SIG-M5 treated with dmso at 0.1 percent for 504 hours (cell line): ENCODE measurements around the gene C19orf33.
A peak's percentile ranks its signal among the peaks of the same experiment; 100 is the strongest.
"Not testable (repeated sequence)": the region's sequence is repeated elsewhere in the genome, so short reads cannot be mapped to it uniquely, and the experiment has no call there.

ENCODE experiments used
- DNase-seq: peaks from one replicate; lab custom pipeline; 2025; ENCODE audit not compliant: unreplicated experiment; lab: John Stamatoyannopoulos, UW

Gene C19orf33

DNA sequence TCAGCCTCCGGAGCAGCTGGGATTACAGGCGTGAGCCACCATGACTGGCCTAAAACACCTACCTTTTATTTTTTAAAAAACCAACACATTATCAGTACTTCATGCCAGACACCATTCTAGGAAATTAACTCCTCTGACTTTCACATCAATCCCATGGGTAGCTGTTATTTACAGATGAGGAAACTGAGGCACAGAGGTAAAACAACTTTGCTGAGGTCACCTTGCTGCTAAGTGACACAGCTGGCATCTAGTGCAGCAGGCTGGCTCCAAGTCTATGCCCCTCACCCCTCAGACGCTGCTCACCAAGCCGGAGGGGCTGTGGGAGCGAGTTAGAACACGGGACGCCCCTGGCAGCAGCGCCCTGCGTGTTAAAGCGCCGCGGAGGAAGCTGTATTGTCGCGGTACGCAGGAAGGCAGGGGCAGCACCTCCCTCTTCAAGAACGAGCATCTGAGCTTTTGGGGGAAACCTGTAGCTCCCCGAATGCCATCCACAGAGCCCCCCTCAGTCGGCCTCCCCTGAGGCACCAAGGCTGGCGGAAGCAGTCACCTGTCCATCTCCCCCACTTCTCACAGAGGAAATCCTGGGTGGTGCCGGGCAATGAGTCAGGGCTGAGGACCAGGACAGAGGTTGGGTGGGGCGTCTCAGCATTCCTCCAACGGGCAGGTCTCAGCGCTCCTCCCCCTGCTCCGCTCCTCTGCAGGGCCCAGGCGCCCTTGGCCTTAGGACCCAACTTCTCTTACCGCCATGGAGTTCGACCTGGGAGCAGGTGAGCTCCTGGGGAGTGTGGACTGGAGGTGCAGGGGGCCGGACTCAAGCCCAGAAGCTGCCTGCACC is at the start of gene C19orf33:
Gene C19orf33, plus strand, starts transcription at position 735 of the 835 bp plus-strand sequence. Its CDS starts 11 bp downstream, at position 746.
- peak; percentile 42 for DNase-seq

DNA sequence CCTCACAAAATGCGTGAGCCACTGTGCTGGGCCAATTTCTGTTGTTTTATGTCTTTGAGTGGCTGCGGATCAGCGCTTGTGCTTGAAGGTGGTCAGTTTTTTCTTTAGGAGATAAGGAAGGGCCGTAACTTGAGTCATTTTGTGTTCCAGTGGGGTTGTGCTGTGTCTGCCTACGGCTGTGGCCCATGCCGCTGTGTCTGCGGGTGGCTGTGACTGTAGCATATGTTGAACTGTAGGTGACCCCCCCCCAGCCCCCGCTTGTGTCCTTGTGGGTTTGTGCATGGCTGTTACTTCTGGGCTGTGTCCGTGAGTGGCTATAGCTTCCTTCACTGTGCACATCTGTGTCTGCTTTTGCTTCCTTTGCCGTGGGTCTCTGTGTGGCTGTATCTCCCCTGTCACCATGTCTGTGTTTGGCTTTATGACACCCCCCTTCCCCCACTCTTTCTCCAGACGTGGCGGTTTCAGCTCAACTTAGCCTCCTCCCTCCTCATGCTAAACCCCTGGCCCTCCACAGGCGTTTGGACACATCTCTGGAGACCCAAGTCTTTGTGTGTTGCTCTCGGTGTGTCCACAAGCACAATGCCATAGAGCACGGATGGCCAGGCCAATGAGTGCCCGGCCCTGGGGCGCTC is 48.6 kb upstream of the C19orf33 start:
- no peak for DNase-seq

DNA sequence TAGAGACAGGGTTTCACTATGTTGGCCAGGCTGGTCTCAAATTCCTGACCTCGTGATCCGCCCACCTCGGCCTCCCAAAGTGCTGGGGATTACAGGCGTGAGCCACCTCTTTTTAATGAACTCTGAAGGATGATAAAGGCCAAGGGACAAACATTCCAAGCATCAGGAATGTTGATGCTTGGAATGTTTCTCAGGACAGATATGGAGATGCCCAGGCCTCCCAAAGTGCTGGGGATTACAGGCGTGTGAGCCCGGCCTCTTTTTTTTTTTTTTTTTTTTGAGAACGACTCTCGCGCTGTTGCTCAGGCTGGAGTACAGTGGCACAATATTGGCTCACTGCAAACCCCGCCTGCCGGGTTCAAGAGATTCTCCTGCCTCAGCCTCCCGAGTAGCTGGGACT is 42.1 kb upstream of the C19orf33 start:
- DNase-seq, result not testable (repeated sequence)

DNA sequence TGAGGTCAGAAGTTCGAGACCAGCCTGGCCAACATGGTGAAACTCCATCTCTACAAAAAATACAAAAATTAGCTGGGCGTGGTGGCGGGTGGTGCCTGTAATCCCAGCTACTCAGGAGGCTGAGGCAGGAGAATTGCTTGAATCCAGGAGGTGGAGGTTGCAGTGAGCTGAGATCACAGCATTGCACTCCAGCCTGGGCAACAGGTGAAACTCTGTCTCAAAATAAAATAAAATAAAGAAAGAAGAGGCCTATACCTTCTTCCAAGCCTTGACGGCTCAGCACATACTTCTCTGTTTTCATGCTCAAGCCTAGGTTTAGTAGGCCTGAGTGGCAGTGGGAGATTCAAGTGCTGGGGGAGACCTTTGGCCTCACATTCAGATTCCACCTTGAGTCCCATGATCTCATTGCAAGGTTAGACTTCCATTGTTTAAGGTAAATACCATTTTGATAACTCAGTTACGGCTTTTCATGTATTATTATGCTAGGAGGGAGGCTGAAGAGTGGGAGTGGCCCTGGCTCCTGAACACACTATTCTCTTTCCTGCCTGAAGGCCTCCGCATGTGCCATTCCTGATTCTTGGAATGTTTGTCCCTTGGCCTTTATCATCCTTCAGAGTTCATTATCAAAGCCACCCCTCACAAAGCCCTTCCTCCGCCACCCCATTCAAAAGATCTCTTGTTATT is 41.3 kb upstream of the C19orf33 start:
- no peak for DNase-seq

DNA sequence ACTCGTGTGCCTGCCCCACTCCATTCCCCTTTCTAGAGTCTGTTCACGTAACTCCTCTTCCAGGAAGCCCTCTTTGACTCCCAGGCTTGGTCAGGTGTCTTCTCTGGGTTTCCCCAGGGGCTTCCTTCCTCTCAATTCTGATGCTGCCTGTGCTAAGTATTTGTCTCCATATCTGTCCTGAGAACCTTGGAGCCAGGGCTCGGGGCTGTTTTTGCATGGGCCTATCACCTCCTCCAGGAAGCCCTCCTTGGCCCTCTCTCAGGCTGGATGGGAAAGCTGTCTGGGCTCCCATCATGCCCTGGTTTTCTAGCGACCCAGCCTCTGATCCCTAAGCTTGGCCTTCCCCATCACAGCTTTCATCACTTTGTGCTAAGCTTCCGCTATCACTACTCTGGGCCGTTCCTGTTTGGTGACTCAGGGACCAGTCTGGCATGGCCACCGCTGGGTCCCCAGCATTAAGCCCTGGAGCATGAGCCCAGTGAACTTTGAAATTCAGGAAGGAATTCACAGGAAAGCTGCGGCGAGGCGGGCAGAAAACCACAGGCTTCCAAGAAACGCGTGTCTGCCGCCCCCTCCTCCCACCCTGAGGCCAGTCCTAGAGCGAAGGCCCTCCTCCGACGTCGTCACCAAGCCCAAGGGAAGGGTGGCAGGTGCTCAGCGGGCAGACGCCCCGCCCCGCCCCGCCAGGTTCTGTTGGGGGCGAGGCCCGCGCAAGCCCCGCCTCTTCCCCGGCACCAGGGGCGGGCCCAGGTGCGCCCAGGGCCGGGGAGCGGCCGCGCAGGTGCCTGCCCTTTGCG is 40.2 kb upstream of the C19orf33 start:
- peak; percentile 54 for DNase-seq

DNA sequence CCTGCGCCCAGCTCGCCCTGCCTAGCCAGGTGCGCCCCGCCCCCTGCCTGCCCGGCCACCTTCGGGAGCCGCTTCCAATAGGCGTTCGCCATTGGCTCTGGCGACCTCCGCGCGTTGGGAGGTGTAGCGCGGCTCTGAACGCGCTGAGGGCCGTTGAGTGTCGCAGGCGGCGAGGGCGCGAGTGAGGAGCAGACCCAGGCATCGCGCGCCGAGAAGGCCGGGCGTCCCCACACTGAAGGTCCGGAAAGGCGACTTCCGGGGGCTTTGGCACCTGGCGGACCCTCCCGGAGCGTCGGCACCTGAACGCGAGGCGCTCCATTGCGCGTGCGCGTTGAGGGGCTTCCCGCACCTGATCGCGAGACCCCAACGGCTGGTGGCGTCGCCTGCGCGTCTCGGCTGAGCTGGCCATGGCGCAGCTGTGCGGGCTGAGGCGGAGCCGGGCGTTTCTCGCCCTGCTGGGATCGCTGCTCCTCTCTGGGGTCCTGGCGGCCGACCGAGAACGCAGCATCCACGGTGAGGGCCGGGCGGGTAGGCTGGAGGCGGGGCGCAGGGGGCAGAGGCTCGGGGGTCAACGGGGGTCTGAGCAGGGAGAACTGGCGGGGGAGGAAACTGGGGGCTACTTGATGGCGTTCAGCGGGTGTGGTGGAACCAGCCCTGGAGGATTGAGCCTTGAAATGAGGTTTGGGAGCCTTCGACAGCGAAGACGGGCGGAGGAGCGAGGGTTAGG is 39.4 kb upstream of the C19orf33 start, which contains the start of gene SPINT2:
Gene SPINT2, plus strand, starts transcription at position 88 of the 727 bp plus-strand sequence. Its CDS starts 320 bp downstream, at position 408.
- no peak for DNase-seq

DNA sequence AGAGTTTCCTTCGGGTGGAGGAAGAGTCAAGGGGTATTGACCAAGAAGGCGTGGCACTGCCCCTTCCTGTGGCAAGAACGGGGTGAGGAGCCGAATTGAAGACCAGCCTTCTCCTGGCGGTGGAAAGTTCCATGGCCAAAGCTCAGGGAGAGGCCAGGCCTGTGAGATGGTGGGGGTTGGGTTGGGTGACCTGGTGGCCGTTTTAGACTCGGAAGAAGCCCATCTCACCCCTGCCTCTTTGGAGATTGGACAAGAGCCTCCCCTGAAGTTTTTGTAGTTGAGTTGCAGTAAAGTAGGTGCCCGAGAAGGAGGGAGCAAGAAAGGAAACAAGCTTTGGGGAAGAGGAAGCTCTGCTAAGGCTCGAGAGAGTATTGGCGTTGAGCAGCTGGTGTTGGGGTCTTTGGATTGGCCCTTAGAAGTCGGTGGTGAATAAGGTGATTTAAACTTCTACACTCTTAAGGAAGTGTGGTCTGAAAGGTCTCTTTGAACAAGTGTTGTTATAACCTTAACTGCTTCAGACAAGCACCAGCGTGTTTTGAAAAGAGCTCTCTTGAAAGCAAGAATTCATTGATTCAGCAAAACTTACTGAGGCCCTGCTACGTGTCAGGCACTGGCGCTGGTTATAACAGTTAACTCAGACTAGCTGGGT is 38.7 kb upstream of the C19orf33 start:
- peak; percentile 21 for DNase-seq

DNA sequence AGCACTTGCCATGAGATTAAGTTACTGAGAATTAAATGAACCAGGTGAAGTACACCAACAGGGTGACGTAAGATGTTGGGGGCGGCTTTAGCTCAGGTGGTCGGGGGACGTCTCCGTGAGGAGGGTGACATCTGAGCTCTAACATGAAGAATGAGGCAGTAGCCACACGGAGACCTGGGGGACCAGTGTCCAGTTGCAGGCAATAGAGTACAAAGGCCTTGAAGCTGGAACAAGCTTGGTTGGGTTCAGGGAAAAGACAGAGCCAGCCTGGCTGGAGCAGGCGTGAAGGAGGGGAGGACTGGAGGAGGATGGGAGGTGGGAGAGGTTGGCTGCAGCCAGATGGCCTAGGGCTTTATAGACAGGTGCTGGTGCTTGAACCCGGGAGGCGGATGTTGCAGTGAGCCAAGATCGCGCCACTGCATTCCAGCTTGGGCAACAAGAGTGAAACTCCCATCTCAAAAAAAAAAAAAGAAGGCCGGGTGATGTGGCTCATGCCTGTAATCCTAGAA is 38.1 kb upstream of the C19orf33 start:
- DNase-seq, result no peak

DNA sequence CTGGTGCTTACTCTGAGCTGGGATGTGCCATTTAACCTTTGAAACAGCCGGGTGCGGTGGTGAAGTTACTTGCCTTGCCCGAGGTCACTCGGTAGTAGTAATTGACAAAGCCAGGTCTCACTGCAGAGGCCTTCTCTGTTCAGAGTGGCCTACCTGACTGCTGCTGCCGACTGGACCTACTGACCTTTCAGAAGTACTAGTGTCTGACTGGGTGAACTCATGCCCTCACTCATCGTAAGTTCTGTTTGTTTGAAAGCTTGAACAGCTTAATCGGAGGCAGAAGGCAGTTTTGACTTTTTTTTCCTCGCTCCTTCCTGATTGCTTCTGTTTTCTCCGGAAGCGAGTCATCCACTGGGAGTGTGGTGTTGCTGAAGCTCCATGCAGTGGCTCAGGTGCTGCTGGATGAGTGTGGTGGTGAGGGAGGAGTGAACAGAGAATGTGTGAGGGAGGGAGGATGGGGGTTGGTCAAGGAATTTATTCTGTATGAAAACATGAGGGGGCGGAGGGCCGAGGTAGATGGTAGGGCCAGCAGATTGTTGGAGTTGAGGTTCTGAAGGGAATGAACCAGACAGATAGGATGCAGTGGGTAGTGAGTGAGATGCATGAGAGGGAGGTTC is 37.0 kb upstream of the C19orf33 start:
- DNase-seq, result no peak

DNA sequence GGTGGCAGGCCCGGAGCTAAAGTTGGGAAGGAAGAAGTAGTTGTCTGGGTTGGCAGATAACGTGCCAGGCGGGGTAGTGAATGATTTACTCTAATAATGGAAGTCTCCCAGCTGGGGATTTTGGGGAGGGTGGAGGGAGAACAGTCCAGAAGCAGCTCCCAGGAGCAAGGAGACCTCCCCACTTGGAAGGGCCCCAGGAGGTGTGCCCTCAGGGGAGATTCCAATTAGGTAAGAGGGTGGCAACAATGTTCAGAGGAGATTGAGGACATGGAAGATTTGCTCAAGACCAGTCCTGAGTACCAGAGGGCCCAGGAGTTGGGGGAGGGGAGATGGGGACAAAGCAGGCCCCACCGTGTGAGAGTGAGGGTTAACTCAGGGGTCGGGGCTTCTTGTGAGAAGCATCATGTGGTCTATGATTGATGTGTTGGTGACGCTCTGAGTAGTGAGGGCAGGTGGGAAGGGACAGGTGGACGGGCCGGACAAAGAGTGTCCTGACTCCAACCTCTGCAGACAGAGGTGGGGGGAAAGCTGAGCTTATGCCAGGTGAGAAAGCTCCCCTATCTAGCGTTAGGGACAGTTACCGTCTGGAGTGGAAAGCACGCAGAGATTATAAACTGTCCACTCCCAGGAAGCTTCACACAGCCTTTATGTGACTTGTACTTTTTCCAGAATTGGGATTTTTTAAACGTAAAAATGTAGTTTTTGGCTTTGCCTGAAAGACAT is 36.1 kb upstream of the C19orf33 start:
- no peak for DNase-seq

DNA sequence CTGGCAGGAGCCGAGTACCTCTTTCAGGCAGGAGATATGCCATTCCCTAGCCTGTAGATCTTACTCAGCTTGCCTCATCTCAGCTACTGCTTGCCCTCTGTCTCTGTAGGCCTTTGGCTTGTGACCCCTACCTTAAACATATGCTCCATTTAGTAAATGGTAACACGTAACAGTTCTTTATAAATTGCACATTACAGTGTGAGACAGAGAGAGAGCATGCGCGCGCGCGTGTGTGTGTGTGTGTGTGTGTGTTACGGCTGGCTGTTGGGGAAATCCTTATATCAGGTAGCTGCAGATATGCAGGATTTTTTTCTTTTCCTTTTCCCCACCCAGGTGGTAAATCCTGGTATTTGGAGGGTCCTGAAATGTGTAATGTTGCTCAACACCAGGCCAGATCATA is 35.5 kb upstream of the C19orf33 start:
- DNase-seq, result no peak

DNA sequence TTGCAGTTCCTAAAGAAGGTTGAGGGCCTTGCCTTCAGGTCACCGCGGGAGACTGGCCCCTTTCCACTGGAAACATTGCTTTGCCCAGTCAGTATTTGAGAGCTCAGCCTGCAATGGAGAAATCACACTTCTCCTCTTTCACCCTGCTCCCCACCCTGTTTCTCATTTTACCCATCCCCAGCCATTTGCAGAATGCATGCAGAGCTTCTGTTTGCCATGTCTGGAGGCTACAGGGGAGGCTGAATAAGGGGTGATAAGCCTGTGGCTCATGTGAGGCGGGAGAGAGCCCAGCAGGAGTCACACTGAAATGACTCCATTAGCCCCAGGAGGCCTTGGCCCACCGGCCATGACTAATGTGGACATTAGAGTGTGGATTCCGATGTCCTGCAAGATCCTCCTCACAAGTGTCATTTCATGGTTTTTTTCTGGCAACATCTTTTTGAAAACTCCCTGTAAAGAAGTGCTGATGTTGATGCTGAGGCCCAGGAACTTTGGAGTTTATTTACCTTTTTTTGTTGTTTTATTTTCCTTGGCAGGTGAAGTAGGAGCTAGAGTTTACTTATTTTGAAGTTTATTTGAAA is 33.4 kb upstream of the C19orf33 start:
- no peak for DNase-seq

DNA sequence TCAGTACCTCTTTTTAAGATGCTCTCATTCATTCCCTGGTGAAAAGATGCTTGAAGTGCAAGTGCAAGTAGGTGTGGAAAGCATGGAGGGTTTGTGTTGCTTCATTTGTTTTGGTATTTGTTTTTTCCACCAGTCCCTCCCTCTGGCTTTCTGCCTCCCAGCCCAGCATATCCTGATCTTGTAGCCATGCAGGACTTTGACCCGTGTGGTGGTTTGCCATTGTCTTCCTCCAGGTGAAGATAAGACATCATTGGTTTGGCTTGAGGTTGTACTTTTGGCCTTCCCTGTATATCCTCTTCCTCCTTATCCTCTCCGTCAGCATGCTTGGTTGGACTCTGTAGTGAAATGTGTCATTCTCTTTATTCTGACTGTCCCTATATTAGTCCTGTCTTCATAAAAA is 30.6 kb upstream of the C19orf33 start:
- no peak for DNase-seq

DNA sequence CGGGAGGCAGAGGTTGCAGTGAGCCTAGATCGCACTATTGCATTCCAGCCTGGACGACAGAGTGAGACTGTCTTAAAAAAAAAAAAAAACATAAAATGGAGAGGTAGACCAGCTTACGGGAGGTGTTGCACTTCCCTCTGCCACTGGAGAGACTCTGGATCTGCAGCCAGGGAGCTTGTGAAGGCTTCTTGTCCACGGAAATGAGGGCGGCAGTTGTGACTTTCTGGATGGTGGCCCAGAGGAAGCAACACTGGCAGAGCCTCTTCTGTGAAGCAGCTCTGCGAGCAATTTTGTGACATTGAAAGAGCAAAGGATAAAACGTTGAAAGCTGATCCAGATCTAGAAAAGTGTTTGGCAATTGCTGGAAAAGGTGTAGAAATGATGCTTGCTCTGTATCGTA is 29.3 kb upstream of the C19orf33 start:
- no peak for DNase-seq

DNA sequence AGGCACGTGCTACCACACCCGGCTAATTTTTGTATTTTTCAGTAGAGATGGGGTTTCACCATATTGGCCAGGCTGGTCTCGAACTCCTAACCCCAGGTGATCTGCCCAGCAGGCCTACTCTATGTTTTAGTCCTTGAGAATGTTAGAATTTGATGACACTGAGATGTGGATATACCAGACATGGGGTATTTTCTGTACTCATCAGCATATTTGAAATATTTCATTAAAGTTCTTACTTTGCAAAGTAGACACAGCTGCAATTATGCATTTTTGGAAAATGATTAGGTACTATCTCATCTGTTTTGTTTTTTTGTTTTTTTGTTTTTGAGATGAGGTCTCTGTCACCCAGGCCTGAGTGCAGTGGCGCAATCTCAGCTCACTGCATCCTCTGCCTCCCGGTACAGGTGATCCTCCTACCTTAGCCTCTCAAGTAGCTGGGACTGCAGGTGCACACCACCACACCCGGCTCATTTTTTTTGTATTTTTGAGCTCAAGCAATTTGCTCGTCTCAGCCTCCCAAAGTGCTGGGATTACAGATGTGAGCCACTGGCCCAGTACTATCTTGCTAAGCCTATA is 27.0 kb upstream of the C19orf33 start:
- no peak for DNase-seq

DNA sequence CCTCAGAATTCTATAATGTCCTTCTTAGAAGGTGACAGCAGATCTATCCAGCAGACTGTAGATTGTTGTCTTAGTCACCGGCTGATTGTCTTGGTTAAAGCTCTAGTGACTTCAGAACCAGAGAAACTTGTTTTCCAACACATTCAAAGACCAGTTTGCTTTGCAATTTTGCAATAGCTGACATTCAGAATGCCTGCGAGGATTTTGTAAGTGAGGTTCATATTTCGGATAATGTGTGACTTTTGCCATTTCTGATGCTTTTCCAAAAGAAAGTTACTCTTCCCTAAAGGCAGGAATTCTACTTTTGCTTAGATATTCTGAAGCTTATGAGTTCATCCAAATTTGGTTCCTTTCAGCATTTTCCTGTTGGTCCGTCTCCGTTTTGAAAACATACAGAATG is 26.5 kb upstream of the C19orf33 start:
- peak; percentile 54 for DNase-seq

DNA sequence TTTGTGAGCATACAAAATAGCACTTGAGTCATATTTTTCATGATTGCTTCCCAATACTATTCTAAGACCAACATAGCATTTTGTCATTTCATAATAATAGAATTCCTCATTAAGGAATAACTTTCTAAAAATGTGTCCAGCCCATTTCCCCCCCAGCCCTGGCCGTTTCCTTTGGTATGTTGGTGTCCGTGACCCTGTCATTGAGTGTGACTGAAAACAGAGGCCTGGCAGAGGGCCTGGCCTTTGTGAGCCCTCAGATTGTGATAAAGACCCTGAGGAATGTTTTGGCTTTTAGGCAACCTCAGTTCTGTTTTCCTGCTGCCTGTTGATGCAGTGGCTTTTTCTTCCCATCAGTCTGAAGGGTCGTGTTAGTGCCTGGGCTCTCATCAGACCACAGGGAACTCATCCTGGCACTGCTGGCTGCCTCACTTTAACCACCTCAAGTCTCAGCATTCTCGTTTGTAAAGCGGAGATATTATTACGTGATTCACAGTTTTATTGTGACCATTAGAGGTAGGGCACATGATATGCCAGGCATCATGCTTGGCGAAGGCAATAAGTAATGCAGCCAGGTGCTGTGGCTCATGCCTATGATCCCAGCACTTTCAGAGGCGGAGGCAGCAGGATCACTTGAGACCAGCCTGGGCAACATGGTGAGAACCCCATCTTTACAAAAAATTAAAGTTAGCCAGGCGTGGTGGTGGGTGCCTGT is 25.9 kb upstream of the C19orf33 start:
- DNase-seq, result no peak
